Psoas muscle (tissue), 8 donors: ENCODE results near the gene ARHGAP32. TPM values are rescaled to one million over a fixed set of nuclear protein-coding genes. Genes with fewer than 3 reads are reported as not detected.

Experiments used
- ATAC-seq, 4 donors: fragments of 200-7000 bp; cut with Tn5 transposase; one replicate each; pipeline ENCODE4 v1.9.1; 2020; ENCODE audit warnings: moderate library complexity in 3 of 4, mild to moderate bottlenecking in 2 of 4
- DNase-seq, 2 donors: peaks; one replicate each; pipeline ENCODE4 v3.0.0-alpha.2; 2020
- H3K27ac ChIP-seq: fragments of 200-600 bp; one replicate; pipeline ENCODE4 v1.8.0; 2022
- H3K27me3 ChIP-seq, 3 donors: fragments of 200-600 bp in 1 of 3; one replicate each; pipeline versions ENCODE4 v1.6.1 to v1.8.0; 2013 to 2022; ENCODE audit warnings: low read length in 2 of 3, mild to moderate bottlenecking in 2 of 3, moderate library complexity in 1 of 3; ENCODE audit not compliant: insufficient read depth in 3 of 3
- H3K36me3 ChIP-seq, 2 donors: fragments of 200-600 bp in 1 of 2; one replicate each; pipeline versions ENCODE4 v1.6.1 to v1.8.0; 2013 to 2022; ENCODE audit warnings: low read depth in 1 of 2, mild to moderate bottlenecking in 1 of 2, moderate library complexity in 1 of 2; ENCODE audit not compliant: insufficient read depth in 1 of 2
- H3K4me1 ChIP-seq: fragments of 200-600 bp; one replicate; pipeline ENCODE4 v1.8.0; 2022
- H3K4me3 ChIP-seq: fragments of 200-600 bp; one replicate; pipeline ENCODE4 v1.8.0; 2022; ENCODE audit warnings: mild to moderate bottlenecking
- H3K9me3 ChIP-seq: fragments of 200-600 bp; one replicate; pipeline ENCODE4 v1.8.0; 2022
- CTCF ChIP-seq: fragments of 200-600 bp; IDR thresholded peaks from one replicate; pipeline ENCODE4 v1.8.0; 2022; ENCODE audit warnings: antibody characterized with exemption
- WGBS, 3 donors: extraction: QIAGEN DNeasy Blood & Tissue Kit; methylation state at CpG; one replicate each; pipeline versions ENCODE4 v1.1.6 to v1.1.7; 2013; 5-methylcytosine and 5-hydroxymethylcytosine counted together
- intact Hi-C, 2 donors: fragments of 100-400 bp; cut with DNase I; formaldehyde crosslinking; loops; one replicate each; pipeline versions ENCODE4 v1.11.0 to v1.14.2; 2022
- polyA plus RNA-seq, 3 donors: library from polyadenylated mRNA; stranded (reverse); fragments of 200-250 nt; gene quantifications; one replicate each; pipeline ENCODE4 v1.2.3, GENCODE V29; 2013
- total RNA-seq, 4 donors: library from RNA; stranded (reverse); fragmentation: NEBNext Ultra II Directional in 2 of 4; extraction: Animal tissue kit (Norgen Biotek cat#: 25700) in 2 of 4; gene quantifications; one replicate each; pipeline versions ENCODE4 v1.2.1 to v1.2.4, GENCODE V29; 2021 to 2023
- donor health status: healthy with polysubstance abuse.
- donor health status: DM: no; HTN: no; CAD: no; lungs with moderate emphysema.
- donor health status: Bipolar disorder and iron deficiency.
- donor health status: healthy.
- donor health status: DM: yes; HTN: yes; CAD: no.
- donor health status: DM: no; HTN: no; CAD: no.
- donor health status: DM: no; HTN: no; CAD: no.
- donor health status: DM: yes; HTN: yes; CAD: no.

The ARHGAP32 gene
- total and polyA plus RNA-seq, 7 donors = 1.3 to 10.1 (median 6.4) TPM

GRCh38 chr11:128926437-128927107 lies 265.6 kb downstream of the ARHGAP32 start:
- intact Hi-C loops = no loop called here
- H3K9me3 ChIP-seq = no peaks in the 10 kb centered on the region
- no peaks in the 10 kb centered on the region for H3K4me1 ChIP-seq
- ATAC-seq (no peak), DNase-seq (no peak)
- H3K27me3 ChIP-seq = peaks cover 0 to 3% (median 0%) of the 10 kb centered on the region in 3 donors
- H3K36me3 ChIP-seq = no peaks in the 10 kb centered on the region
- 74 to 82% (median 78%) methylated on average over 17 of the region's 17 CpGs for WGBS, 3 donors
- no peak for TF ChIP-seq CTCF
- H3K27ac ChIP-seq = no peak overlapping the region
- H3K4me3 ChIP-seq = no peak overlapping the region

GRCh38 chr11:128926000-128926399 lies 266.1 kb downstream of the ARHGAP32 start:
- intact Hi-C loops = no loop called here

GRCh38 chr11:128925250-128925600 lies 266.9 kb downstream of the ARHGAP32 start:
- Histone ChIP-seq H3K4me3 (no peak overlapping the region), H3K27me3 (peaks cover 0 to 7% (median 0%) of the 10 kb centered on the region in 3 donors), H3K27ac (no peak overlapping the region), H3K9me3 (no peaks in the 10 kb centered on the region), H3K36me3 (no peaks in the 10 kb centered on the region), H3K4me1 (no peaks in the 10 kb centered on the region)
- DNase-seq = no peak
- no peak for ATAC-seq
- intact Hi-C loops = no loop called here
- TF ChIP-seq CTCF = no peak
- 56 to 63% (median 58%) methylated on average over 2 of the region's 2 CpGs for WGBS, 3 donors

More at GRCh38 chr11:128926000-128926399, 266.1 kb downstream of the ARHGAP32 start:
- 81 to 86% (median 81%) methylated on average over 3 of the region's 3 CpGs for WGBS, 3 donors
- no peaks in the 10 kb centered on the region for H3K9me3 ChIP-seq
- H3K27me3 ChIP-seq = peaks cover 0 to 3% (median 0%) of the 10 kb centered on the region in 3 donors
- no peaks in the 10 kb centered on the region for H3K4me1 ChIP-seq
- H3K27ac ChIP-seq = no peak overlapping the region
- no peaks in the 10 kb centered on the region for H3K36me3 ChIP-seq
- ATAC-seq (no peak), DNase-seq (no peak)
- no peak for TF ChIP-seq CTCF
- H3K4me3 ChIP-seq = no peak overlapping the region

GRCh38 chr11:128924510-128925249 lies 267.4 kb downstream of the ARHGAP32 start:
- TF ChIP-seq CTCF = no peak
- H3K4me3 ChIP-seq = no peak overlapping the region
- H3K27me3 ChIP-seq = peaks cover 0 to 7% (median 0%) of the 10 kb centered on the region in 3 donors
- intact Hi-C loops = no loop called here
- 70 to 77% (median 73%) methylated on average over 16 of the region's 16 CpGs for WGBS, 3 donors
- H3K4me1 ChIP-seq = no peaks in the 10 kb centered on the region
- H3K27ac ChIP-seq = no peak overlapping the region
- DNase-seq = no peak
- H3K36me3 ChIP-seq = no peaks in the 10 kb centered on the region
- no peaks in the 10 kb centered on the region for H3K9me3 ChIP-seq
- no peak for ATAC-seq
